Gastrocnemius medialis (tissue), 4 donors: ENCODE measurements around the gene DNAJB14. TPM values are rescaled to one million over a fixed set of nuclear protein-coding genes. Genes with fewer than 3 reads are reported as not detected.

Experiments used
- ATAC-seq, 2 donors: fragments of 150-250 bp; one replicate each; pipeline ENCODE4 v1.9.1; 2016
- DNase-seq, 2 donors: peaks; one replicate each; pipeline ENCODE4 v3.0.0-alpha.2; 2019
- H3K27ac ChIP-seq, 4 donors: fragments of 200-600 bp; sonication (generic); 1 replicate in 1 of 4; 2 replicates in 3 of 4; pipeline ENCODE4 v1.5.1; 2016 to 2018; ENCODE audit warnings: mild to moderate bottlenecking in 2 of 4, moderate library complexity in 1 of 4
- H3K27me3 ChIP-seq, 3 donors: fragments of 200-600 bp; sonication (generic) in 2 of 3; 1 replicate in 1 of 3; 2 replicates in 2 of 3; pipeline versions ENCODE4 v1.5.1 to v1.6.0; 2016 to 2019; ENCODE audit warnings: mild to moderate bottlenecking in 1 of 3, moderate library complexity in 1 of 3
- H3K36me3 ChIP-seq, 2 donors: fragments of 200-600 bp; sonication (generic) in 1 of 2; one replicate each; pipeline ENCODE4 v1.5.1; 2017 to 2018
- H3K4me1 ChIP-seq, 2 donors: fragments of 200-600 bp; sonication (generic) in 1 of 2; one replicate each; pipeline ENCODE4 v1.5.1; 2016 to 2017; ENCODE audit warnings: mild to moderate bottlenecking in 2 of 2
- H3K4me3 ChIP-seq, 4 donors: fragments of 200-600 bp; sonication (generic) in 3 of 4; 1 replicate in 1 of 4; 2 replicates in 3 of 4; pipeline ENCODE4 v1.5.1; 2016 to 2019; ENCODE audit warnings: mild to moderate bottlenecking in 2 of 4
- H3K9me3 ChIP-seq, 3 donors: fragments of 200-600 bp; sonication (generic) in 2 of 3; 1 replicate in 1 of 3; 2 replicates in 2 of 3; pipeline ENCODE4 v1.5.1; 2016 to 2019
- POLR2A ChIP-seq, 2 donors: fragments of 450-650 bp; IDR thresholded peaks; one replicate each; pipeline ENCODE4 v1.6.1; 2017; ENCODE audit warnings: antibody characterized with exemption in 2 of 2, mild to moderate bottlenecking in 2 of 2, moderate library complexity in 2 of 2
- in situ Hi-C, 4 donors: fragments of 200-750 bp; cut with MboI; loops; one replicate each; pipeline versions ENCODE4 v1.15.0 to v1.8.0; 2017; ENCODE audit warnings: low sequenced_read_pairs in 4 of 4
- intact Hi-C: fragments of 100-400 bp; cut with DNase I; formaldehyde crosslinking; loops from one replicate; pipeline ENCODE4 v1.15.1; 2023; ENCODE audit warnings: low total_unique reads
- total RNA-seq, 4 donors: library from RNA; depleted of rRNA; stranded (reverse); fragments of >200 nt; gene quantifications; one replicate each; pipeline versions ENCODE4 v1.1.0 to v1.2.3, GENCODE V29; 2016
- TF ChIP-seq, protein P1 (sequence below), 5 experiments: fragments of 450-650 bp in 3 of 5; fragments of 200-600 bp in 2 of 5; sonication (generic) in 2 of 5; IDR thresholded peaks in 4 of 5; conservative IDR thresholded peaks in 1 of 5; 1 replicate in 4 of 5; 2 replicates in 1 of 5; pipeline ENCODE4 v1.5.1; 2016 to 2019; ENCODE audit warnings: antibody characterized with exemption in 5 of 5, mild to moderate bottlenecking in 3 of 5, moderate library complexity in 3 of 5

Gene DNAJB14
- total RNA-seq, 4 donors from 2014 or later, result 14.2 to 26.9 (median 15.2) TPM

DNA sequence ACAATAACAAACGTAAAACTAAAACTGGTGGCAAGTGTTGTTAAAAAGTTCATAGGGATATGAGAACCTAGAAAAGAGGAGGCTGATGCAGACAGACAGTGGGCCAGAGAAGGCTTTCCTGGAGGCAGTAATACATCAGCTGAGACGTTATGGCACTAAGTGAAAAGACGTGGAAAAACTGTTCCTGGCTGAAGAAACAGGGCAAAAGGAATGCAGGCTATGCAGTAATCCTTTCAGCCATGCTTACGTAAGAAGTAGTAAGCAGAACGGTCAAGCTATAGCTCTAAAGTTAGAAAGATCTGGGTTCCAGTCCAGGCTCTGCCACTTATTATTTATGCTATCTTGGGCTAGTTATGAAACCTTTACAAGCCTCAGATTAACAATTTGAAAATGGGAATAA, 58.6 kb downstream of the DNAJB14 start:
- peaks cover 4 to 9% of the 10 kb centered on the region in 2 donors for H3K4me1 ChIP-seq
- ATAC-seq (no peak), DNase-seq (no peak)
- H3K27ac ChIP-seq, result no peak overlapping the region
- in situ Hi-C loops (no loop called here), intact Hi-C loops (no loop called here)
- peaks cover 0 to 38% of the 10 kb centered on the region in 2 donors for H3K36me3 ChIP-seq
- H3K9me3 ChIP-seq, result no peaks in the 10 kb centered on the region
- H3K27me3 ChIP-seq, result no peaks in the 10 kb centered on the region
- H3K4me3 ChIP-seq, result no peak overlapping the region
- no peak for TF ChIP-seq POLR2A (IDR thresholded peaks at IDR 0.05)
- TF ChIP-seq, protein P1, sequence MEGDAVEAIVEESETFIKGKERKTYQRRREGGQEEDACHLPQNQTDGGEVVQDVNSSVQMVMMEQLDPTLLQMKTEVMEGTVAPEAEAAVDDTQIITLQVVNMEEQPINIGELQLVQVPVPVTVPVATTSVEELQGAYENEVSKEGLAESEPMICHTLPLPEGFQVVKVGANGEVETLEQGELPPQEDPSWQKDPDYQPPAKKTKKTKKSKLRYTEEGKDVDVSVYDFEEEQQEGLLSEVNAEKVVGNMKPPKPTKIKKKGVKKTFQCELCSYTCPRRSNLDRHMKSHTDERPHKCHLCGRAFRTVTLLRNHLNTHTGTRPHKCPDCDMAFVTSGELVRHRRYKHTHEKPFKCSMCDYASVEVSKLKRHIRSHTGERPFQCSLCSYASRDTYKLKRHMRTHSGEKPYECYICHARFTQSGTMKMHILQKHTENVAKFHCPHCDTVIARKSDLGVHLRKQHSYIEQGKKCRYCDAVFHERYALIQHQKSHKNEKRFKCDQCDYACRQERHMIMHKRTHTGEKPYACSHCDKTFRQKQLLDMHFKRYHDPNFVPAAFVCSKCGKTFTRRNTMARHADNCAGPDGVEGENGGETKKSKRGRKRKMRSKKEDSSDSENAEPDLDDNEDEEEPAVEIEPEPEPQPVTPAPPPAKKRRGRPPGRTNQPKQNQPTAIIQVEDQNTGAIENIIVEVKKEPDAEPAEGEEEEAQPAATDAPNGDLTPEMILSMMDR (IDR thresholded peaks at IDR 0.05 in 4 of 5, conservative IDR thresholded peaks at IDR 0.05 in 1 of 5), result no peak

DNA sequence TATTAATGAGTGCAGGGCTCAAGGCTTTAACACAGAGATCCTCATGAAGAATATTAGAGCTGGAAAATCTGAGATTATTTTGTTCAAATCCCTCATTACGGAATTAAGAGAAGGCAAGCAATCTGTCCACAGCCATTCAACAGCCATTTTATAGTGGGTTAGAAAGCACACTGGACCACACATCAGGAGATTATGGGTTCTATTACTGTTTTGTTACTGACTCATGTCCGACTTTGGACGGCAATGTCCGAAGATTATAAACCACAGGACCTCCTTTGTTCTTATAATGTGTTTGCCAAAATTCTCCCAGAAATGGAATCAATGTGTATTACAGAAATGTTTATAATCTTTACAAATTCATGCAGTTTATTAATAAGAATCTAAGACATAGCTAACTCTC, 60.3 kb downstream of the DNAJB14 start:
- DNase-seq (no peak), ATAC-seq (no peak)
- Histone ChIP-seq H3K36me3 (peaks cover under 1 to 38% of the 10 kb centered on the region in 2 donors), H3K4me1 (no peaks in the 10 kb centered on the region), H3K4me3 (no peak overlapping the region), H3K27me3 (no peaks in the 10 kb centered on the region), H3K27ac (no peak overlapping the region), H3K9me3 (no peaks in the 10 kb centered on the region)
- TF ChIP-seq, protein P1 (IDR thresholded peaks at IDR 0.05 in 4 of 5, conservative IDR thresholded peaks at IDR 0.05 in 1 of 5), result no peak
- no peak for TF ChIP-seq POLR2A (IDR thresholded peaks at IDR 0.05)
- intact Hi-C loops, result no loop called here
- in situ Hi-C loops, result no loop called here

DNA sequence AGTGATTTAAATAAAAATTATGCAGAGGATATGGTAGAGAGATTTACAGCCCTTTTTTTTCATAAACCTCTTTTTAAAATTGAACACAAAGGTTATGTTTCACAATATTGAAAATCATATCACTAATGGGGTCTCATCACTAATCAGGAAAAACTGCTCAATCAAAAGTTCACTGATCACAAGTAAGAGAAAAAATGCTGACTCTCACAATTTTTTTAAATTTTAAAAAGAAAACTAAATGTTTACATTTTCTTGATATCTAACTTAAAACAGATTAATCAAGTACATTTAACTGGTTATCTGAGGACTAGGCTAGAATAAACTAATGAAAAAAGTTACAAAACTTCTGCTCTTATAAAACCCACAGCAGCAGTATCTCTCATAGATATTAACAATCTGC, 60.7 kb downstream of the DNAJB14 start:
- in situ Hi-C loops, result no loop called here

DNA sequence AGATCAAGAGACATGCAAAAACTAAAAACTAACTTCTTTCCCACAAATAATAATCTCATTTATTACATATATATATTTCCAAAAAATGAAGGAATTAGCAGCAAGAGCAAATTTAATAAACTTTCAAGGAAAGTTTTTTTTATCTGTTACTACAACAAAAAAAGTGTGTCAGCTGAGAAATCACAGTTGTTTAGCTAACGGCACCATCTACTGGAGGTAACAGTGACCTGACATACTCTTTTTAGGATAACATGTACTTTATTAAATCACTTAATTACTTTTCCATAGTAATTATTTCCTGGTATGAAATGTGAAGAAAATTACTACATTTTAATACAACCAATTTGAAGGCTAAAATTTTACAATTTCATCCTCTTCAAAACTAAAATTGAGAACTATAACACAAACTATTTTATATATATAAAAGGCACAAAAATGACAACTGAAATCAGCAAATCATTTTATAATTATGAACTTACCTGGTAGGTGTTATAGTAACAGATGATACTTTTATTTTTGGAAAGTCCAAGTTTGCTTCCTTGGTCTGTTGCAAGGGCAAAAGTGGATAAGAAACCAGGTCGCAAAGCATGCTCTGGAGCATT, 61.3 kb downstream of the DNAJB14 start:
- TF ChIP-seq, protein P1 (IDR thresholded peaks at IDR 0.05 in 4 of 5, conservative IDR thresholded peaks at IDR 0.05 in 1 of 5), result peak in 1 of 5 experiments; percentile 27
- TF ChIP-seq POLR2A (IDR thresholded peaks at IDR 0.05), result no peak
- Histone ChIP-seq H3K27me3 (no peaks in the 10 kb centered on the region), H3K9me3 (no peaks in the 10 kb centered on the region), H3K27ac (no peak overlapping the region), H3K4me1 (no peaks in the 10 kb centered on the region), H3K36me3 (peaks cover 5 to 48% of the 10 kb centered on the region in 2 donors), H3K4me3 (no peak overlapping the region)
- DNase-seq, result no peak
- intact Hi-C loops (no loop called here), in situ Hi-C loops (no loop called here)
- no peak for ATAC-seq

More for the DNA sequence above, 60.7 kb downstream of the DNAJB14 start:
- no peak overlapping the region for H3K27ac ChIP-seq
- TF ChIP-seq, protein P1 (IDR thresholded peaks at IDR 0.05 in 4 of 5, conservative IDR thresholded peaks at IDR 0.05 in 1 of 5), result no peak
- no peak for TF ChIP-seq POLR2A (IDR thresholded peaks at IDR 0.05)
- H3K36me3 ChIP-seq, result peaks cover 5 to 43% of the 10 kb centered on the region in 2 donors
- H3K9me3 ChIP-seq, result no peaks in the 10 kb centered on the region
- ATAC-seq (no peak), DNase-seq (no peak)
- intact Hi-C loops, result no loop called here
- H3K4me3 ChIP-seq, result no peak overlapping the region
- no peaks in the 10 kb centered on the region for H3K27me3 ChIP-seq
- H3K4me1 ChIP-seq, result no peaks in the 10 kb centered on the region

DNA sequence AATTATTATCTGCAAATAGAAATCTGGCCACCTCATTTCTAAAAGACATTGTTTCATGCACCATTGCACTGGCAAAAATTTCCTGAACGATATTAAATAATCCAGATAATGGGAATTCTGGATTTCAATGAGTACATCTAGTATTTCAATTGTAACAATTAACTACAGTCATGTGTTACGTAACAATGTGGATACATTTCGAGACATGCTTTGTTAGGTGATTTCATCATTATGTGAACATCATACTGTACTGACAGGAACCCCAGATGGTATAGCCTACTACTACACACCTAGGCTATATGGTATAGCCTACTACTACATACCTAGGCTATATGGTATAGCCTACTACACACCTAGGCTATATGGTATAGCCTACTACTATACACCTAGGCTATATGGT, 67.0 kb downstream of the DNAJB14 start:
- intact Hi-C loops (loop anchor here (5.0 kb wide), 1 partner anchor 33 kb away; no protein-coding TSS in a partner anchor), in situ Hi-C loops (no loop called here)
- Histone ChIP-seq H3K27ac (no peak overlapping the region), H3K4me3 (no peak overlapping the region), H3K27me3 (no peaks in the 10 kb centered on the region), H3K4me1 (peaks cover 0 to 2% of the 10 kb centered on the region in 2 donors), H3K36me3 (peaks cover 5 to 50% of the 10 kb centered on the region in 2 donors), H3K9me3 (no peaks in the 10 kb centered on the region)
- DNase-seq (no peak), ATAC-seq (no peak)
- TF ChIP-seq, protein P1 (IDR thresholded peaks at IDR 0.05 in 4 of 5, conservative IDR thresholded peaks at IDR 0.05 in 1 of 5), result no peak
- no peak for TF ChIP-seq POLR2A (IDR thresholded peaks at IDR 0.05)
